SKM-1 treated with dmso at 0.1 percent for 144 hours (cell line): ENCODE data around the gene TAS2R5.
A peak's percentile ranks its signal among the peaks of the same experiment; 100 is the strongest.
"Not testable (repeated sequence)": the region's sequence is repeated elsewhere in the genome, so short reads cannot be mapped to it uniquely, and the experiment has no call there.

Experiments used
- DNase-seq: peaks from one replicate; lab custom pipeline; 2025; ENCODE audit not compliant: unreplicated experiment; lab: John Stamatoyannopoulos, UW

TAS2R5 gene, protein sequence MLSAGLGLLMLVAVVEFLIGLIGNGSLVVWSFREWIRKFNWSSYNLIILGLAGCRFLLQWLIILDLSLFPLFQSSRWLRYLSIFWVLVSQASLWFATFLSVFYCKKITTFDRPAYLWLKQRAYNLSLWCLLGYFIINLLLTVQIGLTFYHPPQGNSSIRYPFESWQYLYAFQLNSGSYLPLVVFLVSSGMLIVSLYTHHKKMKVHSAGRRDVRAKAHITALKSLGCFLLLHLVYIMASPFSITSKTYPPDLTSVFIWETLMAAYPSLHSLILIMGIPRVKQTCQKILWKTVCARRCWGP

DNA sequence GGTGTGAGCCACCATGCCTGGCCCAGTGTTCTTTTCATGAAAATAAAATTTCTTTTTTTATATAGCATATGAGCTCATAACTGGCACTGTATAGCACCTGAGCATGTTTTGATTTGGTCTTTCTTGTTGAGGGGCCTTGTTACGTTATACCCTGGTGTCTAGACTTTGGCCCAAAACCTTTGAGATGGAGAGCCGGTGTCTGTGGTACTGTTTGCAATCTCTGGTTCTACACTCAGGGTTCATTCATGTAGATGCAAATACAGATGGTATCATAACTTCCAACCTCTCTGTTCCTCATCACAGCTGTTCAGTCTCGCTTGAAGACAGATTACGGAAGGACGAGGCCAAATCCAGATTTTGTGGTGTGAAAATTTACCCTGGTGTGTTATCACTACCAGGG lies at the start of gene TAS2R5:
TSS of gene TAS2R5 (plus strand) at position 301 of the 400 bp plus-strand sequence. CDS start 145 bp downstream, outside the sequence.
- DNase-seq, result no peak

DNA sequence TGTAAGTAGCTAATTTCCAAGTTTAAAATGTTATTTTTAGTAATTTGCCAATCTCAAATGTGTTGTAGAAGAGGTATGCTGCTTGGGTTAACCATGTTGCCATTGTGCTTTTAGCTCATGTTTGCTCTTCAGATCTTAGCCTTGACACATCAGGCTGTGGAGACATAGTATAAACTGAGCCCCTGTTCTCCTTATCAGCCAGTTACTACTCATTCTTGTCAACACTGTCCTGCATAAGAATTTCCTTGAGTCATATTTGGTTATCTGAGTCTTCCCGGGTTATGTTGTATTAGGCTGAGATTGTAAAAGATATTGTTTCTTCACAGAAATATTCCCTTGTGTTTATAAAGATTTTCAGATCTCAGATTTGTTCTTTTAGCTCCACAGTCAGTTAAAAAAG lies 47.8 kb upstream of the TAS2R5 start:
- no peak for DNase-seq

DNA sequence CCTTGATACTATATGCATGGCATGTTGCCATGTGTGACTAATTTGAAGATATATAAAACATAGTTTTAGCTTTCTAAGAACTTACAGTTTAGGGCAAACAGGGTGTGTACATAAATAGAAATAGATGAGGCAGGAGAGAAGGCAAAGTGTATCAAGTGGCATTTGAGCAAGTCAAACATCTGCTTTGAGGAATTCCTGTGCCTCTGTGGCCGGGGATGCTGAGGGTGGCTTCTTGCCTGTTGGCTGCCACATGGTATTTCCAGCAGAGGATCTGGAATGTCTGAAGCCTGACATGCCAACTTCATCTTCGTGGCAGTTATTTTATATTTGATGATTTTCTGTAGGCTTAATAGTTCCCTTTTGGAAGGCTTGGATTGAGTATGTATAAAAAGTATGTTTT lies 45.9 kb upstream of the TAS2R5 start:
- DNase-seq, result no peak

DNA sequence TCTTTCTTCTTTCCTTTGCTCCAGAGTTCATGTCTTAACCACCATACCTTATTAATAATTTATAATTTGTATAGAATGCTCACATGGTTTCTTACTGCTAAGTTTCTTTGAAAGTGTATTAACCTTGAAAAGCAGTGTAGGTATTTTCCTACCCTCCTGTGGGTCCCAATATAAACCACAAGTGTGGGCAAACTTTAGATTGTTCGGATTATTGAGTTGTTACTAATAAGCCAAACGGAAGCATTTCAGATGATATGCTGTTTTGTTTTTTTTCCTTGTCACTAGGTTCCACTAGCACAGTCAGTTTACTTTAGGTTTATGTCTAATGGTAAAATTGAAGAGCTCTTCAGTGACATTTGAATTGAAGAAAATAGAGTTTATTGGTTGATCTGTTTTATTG lies 41.6 kb upstream of the TAS2R5 start:
- no peak for DNase-seq

DNA sequence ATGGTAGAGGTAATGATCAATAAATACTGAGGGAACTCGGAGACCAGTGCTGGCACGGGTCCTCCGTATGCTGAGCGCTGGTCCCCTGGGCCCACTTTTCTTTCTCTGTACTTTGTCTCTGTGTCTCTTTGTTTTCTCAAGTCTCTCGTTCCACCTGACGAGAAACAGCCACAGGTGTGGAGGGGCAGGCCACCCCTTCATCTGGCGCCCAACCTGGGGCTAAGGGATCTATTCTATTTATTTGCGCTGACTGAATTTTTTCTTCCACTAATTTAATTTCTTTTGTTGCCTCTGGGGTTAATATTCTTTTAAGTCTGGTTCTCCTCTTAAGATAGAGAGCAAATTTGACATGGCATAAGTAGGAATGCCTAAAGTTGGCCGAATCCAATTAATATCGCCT lies 38.1 kb upstream of the TAS2R5 start:
- DNase-seq, result not testable (repeated sequence)

DNA sequence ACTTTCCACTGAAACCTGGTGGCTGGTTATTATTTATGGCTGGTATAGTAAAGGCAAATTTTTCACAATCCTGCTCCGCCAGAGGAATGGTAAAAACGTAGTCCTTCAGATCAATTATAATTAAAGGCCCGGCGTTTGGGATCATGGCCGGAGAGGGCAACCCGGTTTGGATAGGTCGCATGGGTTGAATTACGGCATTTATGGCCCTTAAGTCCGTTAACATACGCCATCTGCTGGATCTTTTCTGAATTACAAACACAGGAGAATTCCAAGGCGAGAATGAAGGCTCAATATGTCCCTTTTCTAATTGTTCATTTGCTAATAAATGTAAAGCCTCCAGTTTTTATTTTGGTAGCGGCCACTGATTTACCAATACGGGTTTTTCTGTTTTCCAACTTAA lies 37.4 kb upstream of the TAS2R5 start:
- no peak for DNase-seq

DNA sequence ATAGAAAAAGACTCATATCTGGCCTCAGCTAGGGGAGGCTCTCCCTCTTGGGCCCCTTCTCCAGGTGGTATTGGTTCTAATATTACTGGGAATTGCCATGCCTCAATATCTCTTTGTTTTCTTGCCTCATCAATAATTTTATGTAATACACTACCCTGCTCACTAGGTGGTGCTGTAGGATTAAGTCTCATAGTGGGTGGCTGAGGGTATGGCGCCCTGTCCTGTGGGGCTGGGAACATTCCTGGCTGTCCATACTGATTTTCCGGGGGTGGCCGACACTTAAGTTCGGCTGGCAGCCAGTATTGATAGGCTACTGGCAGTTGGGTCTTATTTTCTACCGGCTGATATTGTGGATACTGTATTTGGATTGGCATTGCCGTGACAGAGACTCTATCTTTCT lies 35.1 kb upstream of the TAS2R5 start:
- DNase-seq, result peak; percentile 32

DNA sequence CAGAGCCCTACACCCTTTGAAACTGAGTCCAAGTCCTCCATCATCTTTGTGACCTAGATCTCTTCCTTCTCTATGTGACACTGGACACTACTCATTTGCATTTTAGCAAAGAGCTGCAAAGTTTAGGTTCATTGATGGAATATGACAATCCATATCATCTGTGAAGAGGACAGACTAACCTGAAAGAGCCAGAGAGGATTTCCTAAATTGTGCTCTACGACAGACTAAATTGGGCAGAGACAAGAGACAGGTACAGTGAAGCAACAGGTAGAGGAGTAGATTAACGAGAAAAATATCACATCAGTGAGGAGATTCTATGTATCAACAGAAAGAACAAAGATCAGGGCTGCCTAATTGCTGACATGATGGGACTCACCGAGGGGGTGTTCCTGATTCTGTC lies 26.2 kb upstream of the TAS2R5 start, which contains the start of gene TAS2R3:
TSS of gene TAS2R3 (plus strand) at position 301 of the 400 bp plus-strand sequence. CDS start at position 363, 62 bp downstream.
- DNase-seq, result no peak

DNA sequence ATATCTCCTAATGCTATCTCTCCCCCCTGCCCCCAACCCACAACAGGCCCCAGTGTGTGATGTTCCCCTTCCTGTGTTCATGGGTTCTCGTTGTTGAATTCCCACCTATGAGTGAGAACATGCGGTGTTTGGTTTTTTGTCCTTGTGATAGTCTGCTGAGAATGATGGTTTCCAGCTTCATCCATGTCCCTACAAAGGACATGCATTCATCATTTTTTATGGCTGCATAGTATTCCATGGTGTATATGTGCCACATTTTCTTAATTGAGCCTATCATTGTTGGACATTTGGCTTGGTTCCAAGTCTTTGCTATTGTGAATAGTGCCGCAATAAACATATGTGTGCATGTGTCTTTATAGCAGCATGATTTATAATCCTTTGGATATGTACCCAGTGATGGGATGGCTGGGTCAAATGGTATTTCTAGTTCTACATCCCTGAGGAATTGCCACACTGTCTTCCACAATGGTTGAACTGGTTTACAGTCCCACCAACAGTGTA lies 19.9 kb upstream of the TAS2R5 start:
- not testable (repeated sequence) for DNase-seq

DNA sequence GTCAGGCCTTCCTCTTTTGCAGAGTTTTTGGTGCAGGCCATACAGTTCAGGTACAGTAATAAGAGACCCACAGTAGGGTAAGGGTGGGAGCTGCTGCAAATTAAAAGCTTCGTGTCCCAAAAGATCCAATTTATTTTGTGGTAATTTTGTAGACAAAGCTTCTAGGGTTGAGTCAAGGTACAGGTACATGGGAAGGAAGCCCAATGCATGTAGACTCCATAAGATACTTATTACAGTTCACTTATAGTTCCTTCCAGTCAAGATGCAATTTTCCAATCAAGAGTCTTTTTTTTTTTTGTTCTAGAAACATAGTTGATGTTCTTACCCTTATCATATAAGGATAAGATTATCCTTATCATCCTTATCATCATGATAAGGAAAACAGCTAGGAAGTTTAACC lies 13.6 kb upstream of the TAS2R5 start, which contains the start of gene TAS2R4:
TSS of gene TAS2R4 (plus strand) at position 301 of the 400 bp plus-strand sequence. CDS start 1,815 bp downstream, outside the sequence.
- DNase-seq, result no peak

DNA sequence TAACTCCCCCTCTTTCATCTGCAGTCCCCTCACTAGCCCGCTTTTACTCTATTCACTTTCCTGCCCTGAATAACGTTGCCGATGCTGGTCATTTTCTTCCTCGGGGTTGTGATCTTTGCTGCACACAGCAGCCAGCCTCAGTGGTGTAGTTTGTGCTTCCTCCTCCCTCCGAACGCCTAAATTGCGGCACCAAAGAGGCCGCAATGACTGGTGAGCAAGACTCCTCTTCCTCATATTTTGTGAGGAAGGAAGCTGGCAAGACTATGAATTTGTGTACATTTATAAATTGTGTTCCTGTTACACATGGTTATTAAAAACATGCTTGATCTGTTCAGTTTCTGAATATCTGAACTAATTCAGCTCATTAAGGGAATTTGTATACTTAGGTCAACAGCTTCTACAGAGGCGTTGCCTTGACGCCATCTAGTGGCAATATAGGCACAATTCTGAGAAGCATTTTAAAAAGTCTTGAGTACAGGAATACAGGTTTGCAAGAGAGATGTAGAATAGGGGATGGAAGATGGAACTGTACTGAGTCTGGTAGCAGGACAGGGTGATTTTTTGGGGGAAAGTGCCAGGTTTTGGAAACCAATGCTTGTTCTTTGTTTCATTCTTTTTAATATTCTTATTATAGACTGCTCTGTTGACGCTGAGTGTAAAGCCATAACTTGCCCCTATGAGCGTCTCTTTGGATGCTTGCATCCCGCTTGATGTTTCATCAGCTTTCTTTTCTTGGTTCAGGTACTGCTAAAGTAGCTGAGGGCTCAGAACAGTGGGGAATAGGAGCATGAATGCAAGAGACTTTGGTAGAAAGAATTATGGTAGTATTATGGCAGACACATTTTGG lies 4.1 kb upstream of the TAS2R5 start:
- peak; percentile 52 for DNase-seq

DNA sequence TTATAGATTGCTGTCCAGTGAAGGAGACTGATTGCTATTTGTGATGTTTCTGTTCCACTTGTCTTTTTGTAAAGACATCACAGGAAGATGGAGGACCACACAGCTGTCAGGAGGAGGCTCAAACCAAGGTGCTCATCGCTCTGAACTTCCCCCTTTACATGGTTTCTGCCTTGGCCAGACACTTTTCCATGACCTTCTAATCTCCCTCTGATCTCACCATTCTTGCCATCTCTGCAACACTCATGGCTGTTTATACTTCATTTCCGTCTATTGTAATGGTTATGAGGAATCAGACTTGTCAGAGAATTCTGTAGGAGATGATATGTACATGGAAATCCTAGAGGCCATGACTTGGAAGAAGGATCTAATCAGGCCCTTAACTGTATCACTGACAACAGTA lies 1.7 kb upstream of the TAS2R5 start:
- no peak for DNase-seq

DNA sequence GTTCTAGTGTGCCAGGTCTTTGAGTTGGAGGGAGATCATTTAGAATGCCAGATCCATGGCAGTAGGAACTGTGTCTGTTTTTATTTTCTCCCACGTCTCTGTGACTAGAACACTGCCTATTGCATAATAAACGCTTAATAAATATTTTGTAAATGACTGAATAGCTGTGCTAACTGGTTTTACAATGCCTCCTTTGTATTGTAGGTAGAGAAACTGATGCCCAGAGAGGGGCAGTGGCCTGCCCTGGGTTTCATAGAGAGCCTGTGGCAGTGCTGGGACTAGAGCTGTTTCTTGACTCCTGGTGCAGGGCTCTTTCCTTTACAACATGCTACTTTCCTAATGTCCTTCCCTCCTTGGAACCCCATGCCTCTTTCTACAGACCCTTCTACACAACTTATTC lies 2.5 kb downstream of the TAS2R5 start:
- DNase-seq, result no peak

DNA sequence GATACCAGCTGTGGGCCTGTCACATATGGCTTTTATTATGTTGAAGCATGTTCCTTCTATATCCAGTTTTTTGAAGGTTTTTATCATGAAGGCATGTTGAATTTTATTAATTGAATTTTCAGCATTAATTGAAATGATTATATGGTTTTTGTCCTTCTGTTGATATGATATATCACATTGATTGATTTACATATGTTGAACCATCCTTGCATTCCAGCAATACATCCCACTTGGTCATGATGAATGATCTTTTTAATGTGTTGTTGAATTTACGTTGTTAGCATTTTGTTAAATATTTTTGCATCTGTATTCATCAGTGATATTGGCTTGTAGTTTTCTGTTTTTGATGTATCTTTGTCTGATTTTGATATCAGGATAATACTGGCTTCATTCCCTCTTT lies 30.1 kb downstream of the TAS2R5 start:
- no peak for DNase-seq

DNA sequence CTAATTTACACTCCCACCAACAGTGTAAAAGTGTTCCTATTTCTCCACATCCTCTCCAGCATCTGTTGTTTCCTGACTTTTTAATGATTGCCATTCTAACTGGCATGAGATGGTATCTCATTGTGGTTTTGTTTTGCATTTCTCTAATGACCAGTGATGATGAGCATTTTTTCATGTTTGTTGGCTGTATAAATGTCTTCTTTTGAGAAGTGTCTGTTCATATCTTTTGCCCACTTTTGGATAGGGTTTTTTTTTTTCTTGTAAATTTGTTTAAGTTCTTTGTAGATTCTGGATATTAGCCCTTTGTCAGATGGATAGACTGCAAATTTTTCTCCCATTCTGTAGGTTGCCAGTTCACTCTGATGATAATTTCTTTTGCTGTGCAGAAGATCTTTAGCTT lies 32.4 kb downstream of the TAS2R5 start:
- not testable (repeated sequence) for DNase-seq

DNA sequence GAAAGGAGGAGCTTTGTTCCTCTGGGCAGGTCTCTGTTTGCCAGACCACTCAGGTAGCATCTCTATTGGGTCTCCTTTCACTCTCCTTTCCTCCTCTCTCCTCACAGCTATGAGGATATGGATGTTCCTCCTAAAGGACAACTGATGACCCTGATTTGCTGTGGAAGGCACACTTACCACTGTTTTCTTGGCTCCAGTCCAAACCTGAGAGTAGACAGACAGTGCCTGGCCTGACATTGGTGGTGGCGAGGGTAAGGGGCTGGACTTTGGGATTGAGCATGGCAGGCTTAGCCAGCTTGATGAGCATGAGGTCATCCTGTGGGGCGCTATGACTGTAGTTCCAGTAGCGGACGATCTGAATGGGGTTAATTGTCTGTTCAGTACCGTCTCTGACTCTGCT lies 47.7 kb downstream of the TAS2R5 start:
- DNase-seq, result no peak

DNA sequence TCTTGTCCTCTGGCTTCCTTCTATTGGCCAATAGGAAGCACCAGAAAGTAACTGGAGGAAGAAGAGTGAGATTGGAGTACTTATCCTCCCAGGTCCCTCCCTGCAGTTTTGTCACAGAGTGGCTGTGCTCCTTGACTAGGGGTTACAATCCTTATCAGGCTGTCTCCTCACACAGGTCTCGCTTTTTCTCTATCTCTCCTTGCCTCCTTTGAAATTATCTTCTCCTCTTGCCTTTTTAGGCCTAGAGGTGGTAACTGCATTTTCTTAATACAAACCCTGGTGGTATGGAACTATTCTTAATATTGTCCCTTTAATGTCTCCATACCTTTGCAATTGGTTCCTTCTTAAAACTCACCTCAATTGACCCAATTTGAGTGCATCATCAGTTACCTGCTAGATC lies 48.6 kb downstream of the TAS2R5 start:
- no peak for DNase-seq

DNA sequence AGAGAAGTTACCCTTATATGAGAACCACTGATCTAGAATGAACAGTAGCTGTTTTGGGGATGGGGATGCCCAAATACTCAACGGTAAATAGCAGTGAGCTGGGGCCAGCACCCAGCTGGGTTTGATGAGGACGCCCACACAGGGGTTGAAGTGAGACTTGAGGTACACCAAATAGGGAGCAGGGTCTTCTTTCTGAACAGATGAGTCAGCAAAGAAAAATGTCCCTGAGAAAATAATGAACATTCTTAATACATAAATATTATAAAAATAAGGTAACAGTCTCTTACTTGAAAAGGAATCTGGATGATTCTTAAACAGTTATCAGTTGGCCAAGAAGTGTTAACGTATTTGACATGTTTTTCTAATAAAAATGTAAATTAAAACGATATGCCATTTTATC lies 49.2 kb downstream of the TAS2R5 start:
- no peak for DNase-seq

DNA sequence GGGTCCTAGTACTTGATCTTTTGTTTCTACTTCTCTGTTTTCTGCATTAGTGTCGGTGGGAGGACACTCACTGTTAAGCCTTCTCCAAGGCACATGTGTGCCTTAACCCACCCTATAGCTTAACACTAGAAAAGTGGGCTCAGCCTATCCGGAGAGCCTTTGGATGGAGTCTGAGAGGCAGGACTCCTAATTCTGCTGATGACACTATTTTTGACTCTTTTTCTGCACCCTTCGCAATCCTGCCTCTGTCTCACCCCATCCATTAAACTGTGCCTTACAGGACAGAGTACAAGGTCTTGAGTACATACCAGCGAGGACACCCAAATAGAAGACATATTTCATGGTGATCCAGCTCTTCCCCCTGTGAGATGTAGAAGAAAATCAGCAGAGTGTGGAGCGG lies 50.7 kb downstream of the TAS2R5 start:
- DNase-seq, result no peak
